GM12801 (cell line): ENCODE measurements around the gene LRP1.

Experiments
- CTCF ChIP-seq: IDR thresholded peaks from one replicate; pipeline ENCODE4 v1.5.1; 2011; ENCODE audit warnings: control low read depth; ENCODE audit not compliant: insufficient read length; ENCODE audit errors: extremely low read depth

The LRP1 gene

GRCh38 chr12:57204454-57204853, 76.2 kb downstream of the LRP1 start:
- no peak for TF ChIP-seq CTCF

DNA sequence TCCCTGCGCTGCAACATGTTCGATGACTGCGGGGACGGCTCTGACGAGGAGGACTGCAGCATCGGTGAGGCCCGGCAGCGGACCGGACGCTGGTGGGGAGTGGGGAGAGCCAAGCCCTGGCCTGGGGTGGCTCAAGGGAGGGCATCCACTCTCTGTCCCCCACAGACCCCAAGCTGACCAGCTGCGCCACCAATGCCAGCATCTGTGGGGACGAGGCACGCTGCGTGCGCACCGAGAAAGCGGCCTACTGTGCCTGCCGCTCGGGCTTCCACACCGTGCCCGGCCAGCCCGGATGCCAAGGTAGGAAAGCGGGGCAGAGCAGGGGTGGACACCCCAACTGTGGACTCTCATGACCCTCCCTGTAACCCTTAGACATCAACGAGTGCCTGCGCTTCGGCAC, 76.9 kb downstream of the LRP1 start:
- TF ChIP-seq CTCF: no peak

- no peak for TF ChIP-seq CTCF
These were observed 77.6 kb downstream of the LRP1 start for GRCh38 chr12:57205931-57206330.

GRCh38 chr12:57207731-57208630, 79.7 kb downstream of the LRP1 start:
- no peak for TF ChIP-seq CTCF

DNA sequence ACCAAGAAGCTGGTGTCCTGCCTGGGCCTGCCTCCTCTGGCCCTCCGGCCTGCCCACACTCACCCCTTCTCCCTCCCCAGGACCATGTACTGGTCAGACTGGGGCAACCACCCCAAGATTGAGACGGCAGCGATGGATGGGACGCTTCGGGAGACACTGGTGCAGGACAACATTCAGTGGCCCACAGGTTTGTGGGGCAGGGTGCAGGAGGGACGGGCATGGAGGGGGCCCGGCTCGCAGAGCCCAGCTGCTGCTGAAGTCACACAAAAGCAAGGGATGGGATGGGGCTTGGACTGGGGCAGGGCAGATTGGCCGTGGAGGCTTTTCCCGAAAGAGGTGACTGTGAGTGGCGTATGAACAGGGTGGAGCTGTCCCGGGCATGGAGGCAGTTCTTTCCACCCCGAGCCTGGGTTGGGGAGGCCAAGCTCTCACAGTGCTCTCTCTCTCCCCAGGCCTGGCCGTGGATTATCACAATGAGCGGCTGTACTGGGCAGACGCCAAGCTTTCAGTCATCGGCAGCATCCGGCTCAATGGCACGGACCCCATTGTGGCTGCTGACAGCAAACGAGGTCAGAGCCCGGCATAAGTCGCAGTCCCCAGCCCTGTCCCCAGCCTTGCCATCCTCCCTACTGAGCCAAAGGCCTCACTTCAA, 80.5 kb downstream of the LRP1 start:
- TF ChIP-seq CTCF: no peak

- no peak for TF ChIP-seq CTCF
These were observed 81.6 kb downstream of the LRP1 start for GRCh38 chr12:57209916-57210315.

DNA sequence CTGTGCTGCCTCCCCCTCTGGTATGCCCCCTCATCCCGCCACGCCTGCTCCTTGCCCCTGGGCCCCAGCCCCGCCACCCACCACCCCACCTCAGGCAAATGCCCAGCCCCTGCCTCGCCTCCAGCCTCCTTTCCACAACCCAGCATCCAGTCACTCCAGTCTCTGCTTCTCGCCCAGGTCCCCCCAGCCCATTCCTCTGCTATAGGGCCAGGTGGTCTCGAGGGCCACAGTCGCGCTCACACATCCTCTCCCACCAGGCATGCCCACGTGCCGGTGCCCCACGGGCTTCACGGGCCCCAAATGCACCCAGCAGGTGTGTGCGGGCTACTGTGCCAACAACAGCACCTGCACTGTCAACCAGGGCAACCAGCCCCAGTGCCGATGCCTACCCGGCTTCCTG, 82.2 kb downstream of the LRP1 start:
- TF ChIP-seq CTCF: no peak
